GM18517 (cell line): Measurements from ENCODE around the gene RBM44.

ENCODE experiments used
- ATAC-seq: cut with Tn5 transposase; IDR thresholded peaks from one replicate; pipeline ENCODE4 v1.9.1; 2021; ENCODE audit warnings: mild to moderate bottlenecking, moderate library complexity; ENCODE audit not compliant: unreplicated experiment

Gene RBM44

GRCh38 chr2:237870126-237870525 is 71.5 kb downstream of the RBM44 start:
- ATAC-seq = no peak

- no peak for ATAC-seq
Observed at GRCh38 chr2:237870754-237871651, 72.4 kb downstream of the RBM44 start.

- ATAC-seq = no peak
Observed at GRCh38 chr2:237872178-237872887, 73.8 kb downstream of the RBM44 start.

GRCh38 chr2:237873421-237873831 is 74.8 kb downstream of the RBM44 start:
- no peak for ATAC-seq

DNA sequence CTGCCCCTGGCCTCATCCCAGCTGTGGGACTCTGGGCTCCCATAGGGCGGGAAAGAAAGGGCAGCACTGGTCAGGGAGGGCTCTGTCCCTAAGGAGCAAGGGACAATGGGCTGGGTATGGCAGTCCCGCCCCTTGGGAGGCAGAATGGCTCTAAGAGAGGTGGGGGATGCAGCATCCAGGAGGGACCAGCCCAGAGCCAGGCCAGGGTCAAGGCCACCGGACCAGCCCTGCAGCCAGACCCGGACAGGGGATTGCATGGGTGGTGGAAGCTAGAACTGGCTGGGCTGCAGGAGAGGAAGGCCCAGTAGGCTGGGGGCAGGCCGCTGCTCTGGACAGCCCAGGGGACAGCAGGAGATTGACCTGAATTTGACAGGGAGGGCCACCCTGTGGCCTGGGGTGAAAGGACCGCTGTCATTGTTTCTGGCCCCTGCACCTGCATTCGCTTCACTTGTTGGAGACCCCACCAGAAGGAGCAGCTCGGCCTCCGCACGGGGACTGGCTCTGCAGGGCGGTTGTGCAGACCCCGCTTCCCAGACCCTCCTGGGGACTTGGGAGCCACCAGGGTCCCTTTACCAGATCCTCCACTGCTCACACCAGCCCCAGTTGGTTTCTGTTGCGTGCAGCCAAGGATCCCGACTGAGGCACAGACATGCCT is 75.4 kb downstream of the RBM44 start:
- no peak for ATAC-seq

- no peak for ATAC-seq
Observed at GRCh38 chr2:237874585-237875161, 76.1 kb downstream of the RBM44 start.

GRCh38 chr2:237875256-237876060 is 76.9 kb downstream of the RBM44 start:
- no peak for ATAC-seq

- no peak for ATAC-seq
Observed at GRCh38 chr2:237876061-237876526, 77.5 kb downstream of the RBM44 start.

GRCh38 chr2:237876532-237876931 is 78.0 kb downstream of the RBM44 start:
- ATAC-seq = no peak

DNA sequence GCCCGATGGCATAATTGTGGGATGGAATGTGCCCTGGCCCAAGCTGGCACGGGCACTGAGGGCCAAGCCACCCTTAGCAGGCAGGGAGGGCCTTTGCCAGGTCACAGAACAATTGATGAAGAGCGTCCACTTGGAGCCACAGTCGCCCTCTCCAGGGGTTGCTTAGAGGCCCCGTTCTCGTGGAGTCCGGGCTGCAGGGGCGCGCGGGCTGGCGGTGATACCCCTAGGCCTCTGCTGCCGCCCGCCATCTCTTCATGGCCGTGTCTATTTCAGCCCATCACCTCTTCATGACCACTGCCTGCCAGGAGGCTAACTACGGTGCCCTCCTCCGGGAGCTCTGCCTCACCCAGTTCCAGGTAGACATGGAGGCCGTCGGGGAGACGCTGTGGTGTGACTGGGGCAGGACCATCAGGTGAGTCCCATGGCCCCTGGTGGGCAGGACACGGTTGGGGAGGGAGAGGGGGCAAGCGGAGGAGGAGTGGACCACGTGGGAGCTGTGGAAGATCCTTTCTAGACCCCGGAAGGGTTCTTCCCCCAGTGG is 78.4 kb downstream of the RBM44 start:
- ATAC-seq = no peak

DNA sequence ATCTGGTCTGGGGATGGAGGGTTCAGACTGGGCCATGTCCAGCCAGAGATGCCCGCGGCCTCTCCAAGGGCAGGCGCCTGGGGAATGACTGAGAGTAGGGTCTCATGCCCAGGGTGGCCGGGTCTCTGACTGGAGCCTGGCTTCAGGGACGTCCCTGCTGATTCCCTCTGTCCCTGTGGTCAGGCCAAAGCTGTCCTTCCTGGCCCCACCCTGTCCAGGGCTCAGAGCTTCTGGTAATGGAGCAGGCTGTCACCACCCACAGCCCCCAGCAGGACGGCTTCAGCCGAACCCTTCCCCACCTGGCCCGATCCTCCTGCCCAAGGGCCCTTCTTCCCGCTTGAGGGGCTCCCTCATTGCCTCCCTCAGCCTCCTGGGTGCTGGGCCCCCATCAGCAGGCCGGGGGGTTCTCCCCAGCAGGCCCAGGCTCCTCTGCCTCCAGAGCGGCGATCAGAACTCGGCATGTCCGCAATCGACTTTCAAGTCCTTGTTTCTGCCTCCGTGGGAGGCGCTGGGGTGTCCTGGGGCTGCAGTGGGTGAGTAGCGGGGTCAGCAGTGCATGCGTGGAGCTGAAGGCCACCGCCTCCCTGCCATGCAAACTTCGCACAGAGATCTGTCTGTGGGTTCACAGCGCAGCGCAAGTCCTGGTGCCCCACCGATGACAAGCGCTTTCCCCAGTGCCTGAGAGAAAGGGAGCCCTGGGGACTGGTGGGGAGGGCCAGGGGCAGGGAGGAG is 79.2 kb downstream of the RBM44 start:
- ATAC-seq = no peak

GRCh38 chr2:237878321-237879057 is 79.9 kb downstream of the RBM44 start:
- no peak for ATAC-seq

- no peak for ATAC-seq
Observed at GRCh38 chr2:237879058-237879430, 80.5 kb downstream of the RBM44 start.

DNA sequence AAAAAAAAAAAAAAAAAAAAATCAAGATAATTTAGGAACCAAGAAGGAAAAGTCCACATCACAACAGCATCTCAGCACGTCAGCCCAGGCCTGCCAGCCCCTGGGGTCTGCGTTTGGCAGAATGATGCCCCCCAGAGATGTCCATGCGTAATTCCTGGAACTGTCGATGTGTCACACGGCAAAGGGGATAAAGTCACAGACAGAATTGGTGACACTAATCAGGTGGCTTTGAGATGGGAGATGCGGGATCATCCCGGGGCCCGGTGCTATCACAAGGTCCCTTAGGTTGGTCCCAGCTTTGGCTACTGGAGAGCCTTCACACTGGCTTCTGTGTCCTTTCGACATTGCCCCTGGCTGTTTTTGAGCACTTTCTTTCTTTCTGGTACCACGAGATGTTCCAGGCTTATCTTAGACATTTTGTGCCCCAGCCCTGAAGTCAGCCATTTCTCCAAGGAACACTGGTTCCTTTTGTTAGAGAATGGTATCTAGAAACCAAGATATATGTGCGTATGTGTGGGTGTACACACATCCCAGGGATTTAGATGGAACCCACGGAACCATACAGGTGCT is 81.5 kb downstream of the RBM44 start:
- ATAC-seq = no peak

GRCh38 chr2:237882510-237883481 is 84.2 kb downstream of the RBM44 start:
- no peak for ATAC-seq

DNA sequence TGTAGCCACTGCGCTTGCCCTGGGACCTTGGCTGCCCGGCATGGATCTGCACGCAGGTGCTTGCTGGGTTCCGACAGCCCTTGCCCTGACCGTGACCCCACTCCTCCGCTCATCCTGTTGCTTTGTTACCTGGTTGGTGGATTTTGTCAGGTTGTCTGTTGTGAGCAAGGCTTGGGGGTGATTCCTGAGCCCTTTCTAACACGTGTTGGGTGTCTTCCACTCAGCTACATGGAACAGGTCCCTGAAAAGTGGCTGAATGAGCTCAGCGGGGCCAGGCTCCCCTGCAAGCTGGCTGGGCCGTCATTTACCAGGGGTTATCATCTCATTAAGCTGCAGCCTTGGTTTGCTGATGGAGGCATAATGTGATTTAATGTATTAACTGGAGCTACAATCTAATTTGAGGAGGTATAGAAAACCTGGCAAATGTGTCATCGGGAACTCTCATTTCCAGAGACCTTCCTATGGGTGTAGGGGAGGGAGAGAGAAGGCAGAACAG is 85.4 kb downstream of the RBM44 start:
- no peak for ATAC-seq

DNA sequence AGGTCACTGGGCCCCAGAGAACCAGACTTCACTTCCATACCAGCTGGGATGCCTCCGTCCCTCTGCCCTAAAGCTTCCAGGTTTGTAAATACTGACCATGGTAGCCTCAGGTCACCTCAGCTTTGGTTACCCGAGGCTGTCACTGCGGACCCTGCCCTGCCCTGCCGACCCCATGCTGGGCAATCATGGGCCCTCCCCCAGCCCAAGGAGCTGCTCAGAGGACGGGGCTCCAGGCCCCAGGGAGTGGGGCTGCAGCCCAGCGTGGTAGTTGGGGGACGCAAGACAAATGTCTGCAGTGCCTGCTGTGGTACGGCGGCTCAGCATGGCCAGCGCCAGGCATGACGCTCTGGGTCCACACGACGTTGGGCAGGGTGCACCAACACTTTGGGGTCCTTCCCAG is 86.1 kb downstream of the RBM44 start:
- ATAC-seq = no peak
